Activated naive CD8-positive, alpha-beta T cell treated with anti-CD3 and anti-CD28 coated beads, Interleukin-2, amount 50 U/mL, for 24 hours (primary cell): ENCODE data around the gene C1S.
"Not testable (repeated sequence)": the region's sequence is repeated elsewhere in the genome, so short reads cannot be mapped to it uniquely, and the experiment has no call there.

ENCODE experiments used
- ATAC-seq: fragments of 150-1000 bp; cut with Tn5 transposase; one replicate; pipeline ENCODE4 v1.10.0; 2021
- DNase-seq: peaks from one replicate; pipeline ENCODE4 v3.0.0; 2021
- H3K27ac Mint-ChIP-seq: one replicate; pipeline ENCODE4 v1.8.0; 2021; ENCODE audit warnings: mild to moderate bottlenecking, mixed read lengths
- H3K27me3 Mint-ChIP-seq: one replicate; pipeline ENCODE4 v1.8.0; 2021; ENCODE audit warnings: mixed read lengths
- H3K36me3 Mint-ChIP-seq: one replicate; pipeline ENCODE4 v1.8.0; 2021; ENCODE audit warnings: low read depth, mixed read lengths
- H3K4me1 Mint-ChIP-seq: one replicate; pipeline ENCODE4 v1.8.0; 2021; ENCODE audit warnings: mixed read lengths
- H3K4me3 Mint-ChIP-seq: one replicate; pipeline ENCODE4 v1.8.0; 2021; ENCODE audit warnings: mild to moderate bottlenecking, moderate library complexity, mixed read lengths
- H3K9me3 Mint-ChIP-seq: one replicate; pipeline ENCODE4 v1.8.0; 2021; ENCODE audit warnings: mixed read lengths

The C1S gene

DNA sequence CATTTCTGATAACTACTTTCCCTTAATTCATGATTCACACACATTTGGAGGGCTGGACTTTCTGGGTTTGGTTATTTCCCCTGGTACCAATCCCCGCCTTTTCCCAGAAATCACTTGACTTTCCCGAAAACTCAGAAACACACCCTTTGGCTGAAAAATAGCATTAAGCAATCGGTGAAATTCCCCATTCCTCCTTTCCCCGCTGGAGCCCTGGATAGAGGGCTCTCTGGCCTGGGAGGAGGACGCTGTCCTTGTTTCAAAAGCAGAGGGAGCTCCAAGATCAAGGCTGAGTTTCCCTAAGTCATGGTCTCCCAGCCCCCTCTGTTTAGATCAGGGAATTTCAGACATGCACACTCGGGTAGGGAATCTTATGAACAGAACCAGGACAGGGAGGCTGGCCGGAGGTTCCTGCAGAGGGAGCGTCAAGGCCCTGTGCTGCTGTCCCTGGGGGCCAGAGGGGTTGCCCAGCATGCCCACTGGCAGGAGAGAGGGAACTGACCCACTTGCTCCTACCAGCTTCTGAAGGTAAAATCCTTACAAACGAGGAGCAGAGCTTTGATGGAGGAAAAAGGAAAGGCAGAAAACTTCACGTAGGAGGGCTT is at the start of gene C1S:
Gene C1S, plus strand, starts transcription at position 366 of the 602 bp plus-strand sequence. CDS start 1,195 bp downstream, outside the sequence.
- no peaks in the 10 kb centered on the region for H3K4me1 Mint-ChIP-seq
- ATAC-seq (no peak), DNase-seq (no peak)
- no peak within 1 kb of the TSS for H3K4me3 Mint-ChIP-seq
- no peaks in the 10 kb centered on the region for H3K36me3 Mint-ChIP-seq
- peaks cover 5% of the 10 kb centered on the region for H3K27me3 Mint-ChIP-seq
- no peak within 1 kb of the TSS for H3K27ac Mint-ChIP-seq
- H3K9me3 Mint-ChIP-seq, result no peaks in the 10 kb centered on the region

DNA sequence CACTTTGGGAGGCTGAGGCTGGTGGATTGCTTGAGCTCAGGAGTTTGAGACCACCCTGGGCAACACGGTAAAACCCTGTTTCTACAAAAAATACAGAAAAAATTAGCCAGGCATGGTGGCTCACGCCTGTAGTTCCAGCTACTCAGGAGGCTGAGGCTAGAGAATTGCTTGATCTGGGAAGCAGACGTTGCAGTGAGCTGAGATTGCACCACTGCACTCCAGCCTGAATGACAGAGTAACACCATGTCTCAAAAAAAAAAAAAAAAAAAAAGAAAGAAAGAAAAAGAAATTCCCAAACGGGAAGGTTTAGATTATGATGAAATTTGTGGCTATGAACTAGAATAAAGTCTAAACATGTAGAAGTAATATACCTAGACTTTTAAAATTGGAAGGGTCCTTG is 49.1 kb upstream of the C1S start:
- not testable (repeated sequence) for H3K27ac Mint-ChIP-seq

DNA sequence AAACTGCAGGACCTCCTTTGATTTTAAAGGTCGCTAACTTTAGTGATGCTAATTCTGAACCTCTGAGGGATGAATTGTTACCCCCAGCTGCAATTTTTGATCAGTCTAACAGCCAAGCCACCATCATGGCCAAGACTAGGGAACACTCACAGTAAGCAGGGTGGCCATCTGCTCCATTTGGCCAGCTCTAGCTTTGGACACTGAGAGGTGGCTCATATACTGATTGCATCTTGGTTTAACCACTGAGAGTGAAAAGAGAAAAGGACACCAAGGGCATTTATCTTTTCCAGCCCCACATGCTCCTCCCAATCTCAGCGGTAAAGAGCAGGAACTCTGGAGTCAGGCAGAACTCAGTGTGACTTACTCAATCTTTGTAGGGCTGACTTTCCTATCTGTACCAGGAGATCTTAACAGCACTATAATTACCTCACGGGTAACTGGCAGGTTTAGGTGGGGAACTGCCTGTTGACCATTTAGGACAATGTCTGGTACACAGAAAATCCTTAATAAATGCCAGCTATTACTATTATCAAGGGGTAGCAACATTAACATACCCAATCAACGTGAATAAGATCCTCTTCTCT is 48.4 kb upstream of the C1S start:
- H3K27ac Mint-ChIP-seq, result no peak overlapping the region
- no peak overlapping the region for H3K4me3 Mint-ChIP-seq
- peaks cover 14% of the 10 kb centered on the region for H3K4me1 Mint-ChIP-seq
- H3K27me3 Mint-ChIP-seq, result no peaks in the 10 kb centered on the region
- ATAC-seq (no peak), DNase-seq (no peak)
- H3K36me3 Mint-ChIP-seq, result peaks cover 9% of the 10 kb centered on the region
- no peaks in the 10 kb centered on the region for H3K9me3 Mint-ChIP-seq

More for the DNA sequence above, 49.1 kb upstream of the C1S start:
- H3K4me1 Mint-ChIP-seq, H3K27me3 Mint-ChIP-seq, ATAC-seq, H3K9me3 Mint-ChIP-seq, H3K4me3 Mint-ChIP-seq, DNase-seq: not testable (repeated sequence)
- peaks cover 14% of the 10 kb centered on the region for H3K36me3 Mint-ChIP-seq

DNA sequence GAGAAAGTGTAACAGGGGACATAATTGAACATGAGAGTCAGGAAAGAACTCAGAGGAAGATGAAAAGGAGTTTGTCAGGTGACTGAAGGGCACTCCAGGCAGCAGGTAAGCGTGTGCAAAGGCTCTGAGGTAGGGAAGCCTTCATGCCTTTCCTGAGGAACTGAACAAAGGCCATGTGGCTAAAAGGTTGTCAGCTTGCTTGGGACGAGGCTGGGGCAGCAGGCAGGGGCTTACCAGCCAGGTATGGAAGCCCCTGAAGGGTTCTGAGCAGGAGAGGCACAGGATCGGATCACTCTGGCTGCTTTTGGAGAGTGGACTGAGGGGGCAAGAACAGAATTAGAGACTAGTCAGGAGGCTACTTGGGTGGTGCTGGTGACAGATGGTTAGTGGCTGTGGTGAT is 47.4 kb upstream of the C1S start:
- no peak for ATAC-seq
- Mint-ChIP-seq H3K4me1 (peaks cover 18% of the 10 kb centered on the region), H3K9me3 (no peaks in the 10 kb centered on the region), H3K4me3 (no peak overlapping the region), H3K27ac (no peak overlapping the region), H3K27me3 (no peaks in the 10 kb centered on the region), H3K36me3 (peaks cover 8% of the 10 kb centered on the region)
- no peak for DNase-seq

DNA sequence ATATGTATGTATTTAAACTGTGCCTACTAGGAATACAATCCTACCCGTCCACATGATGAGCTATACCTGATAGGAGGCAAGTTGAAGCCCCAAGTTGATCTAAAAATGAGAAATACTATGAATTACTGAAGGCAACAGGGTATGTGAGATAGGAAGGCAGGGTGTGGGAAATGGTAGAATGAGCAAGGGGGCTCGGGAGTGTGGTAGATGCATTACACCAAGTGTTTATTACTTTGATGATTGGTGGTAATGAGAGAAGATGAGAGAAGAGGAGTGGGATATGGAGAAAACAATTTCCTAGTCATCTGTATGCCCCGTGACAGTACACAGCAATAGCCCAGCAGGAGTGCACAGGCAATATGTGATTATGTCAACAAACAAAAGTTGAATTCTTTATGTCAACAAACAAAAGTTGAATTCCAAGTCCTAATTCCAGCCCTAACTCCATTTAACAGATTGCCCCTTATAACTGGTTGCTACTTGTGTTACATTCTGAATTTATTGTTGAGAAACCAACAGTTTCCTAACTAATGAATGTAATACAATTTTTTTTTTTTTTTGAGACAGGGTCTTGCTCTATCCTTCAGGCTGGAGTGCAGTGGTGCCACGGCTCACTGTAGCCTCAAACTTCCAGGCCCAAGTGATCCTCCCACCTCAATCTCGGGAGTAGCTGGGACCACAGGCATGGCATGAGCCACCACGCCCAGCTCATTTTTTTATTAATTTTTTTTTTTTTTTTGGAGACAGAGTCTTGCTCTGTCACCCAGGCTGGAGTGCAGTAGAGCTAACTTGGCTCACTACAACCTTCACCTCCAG is 44.8 kb upstream of the C1S start:
- no peak for DNase-seq
- Mint-ChIP-seq H3K36me3 (peaks cover 3% of the 10 kb centered on the region), H3K4me3 (no peak overlapping the region), H3K9me3 (no peaks in the 10 kb centered on the region), H3K27me3 (no peaks in the 10 kb centered on the region), H3K27ac (no peak overlapping the region), H3K4me1 (peaks cover 22% of the 10 kb centered on the region)
- ATAC-seq, result no peak

DNA sequence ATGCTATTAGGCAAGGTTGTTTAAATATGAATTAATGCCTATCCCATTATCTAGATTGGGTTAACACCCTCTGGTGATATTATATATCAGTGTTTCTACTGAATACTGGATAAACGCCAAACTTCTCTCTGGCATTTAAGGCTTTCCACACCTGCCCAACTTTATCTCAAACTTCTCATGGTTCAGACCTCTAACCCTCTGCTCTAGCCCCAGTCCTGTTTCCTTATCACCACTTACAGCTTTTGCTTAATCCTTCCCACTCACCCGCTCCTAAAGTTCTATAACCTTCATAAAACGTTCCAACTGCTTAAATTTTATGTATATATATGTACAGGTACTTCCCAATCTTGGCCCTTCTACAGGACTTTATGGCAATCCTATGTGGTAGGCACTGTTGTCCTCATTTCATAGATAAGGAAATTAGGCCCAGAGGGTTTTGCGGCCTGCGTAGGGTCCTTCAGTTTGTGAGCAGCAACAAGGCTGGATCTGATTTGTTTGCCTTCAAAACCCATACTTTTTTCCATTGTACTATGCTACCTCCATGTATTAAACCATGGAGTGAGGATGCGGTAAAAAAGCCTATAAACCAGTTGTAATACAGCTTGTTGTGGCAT is 43.5 kb upstream of the C1S start:
- Mint-ChIP-seq H3K4me1 (peaks cover 22% of the 10 kb centered on the region), H3K9me3 (no peaks in the 10 kb centered on the region), H3K27me3 (no peaks in the 10 kb centered on the region), H3K27ac (no peak overlapping the region), H3K4me3 (peak overlapping the region; percentile 96), H3K36me3 (peaks cover 3% of the 10 kb centered on the region)
- ATAC-seq (no peak), DNase-seq (no peak)

DNA sequence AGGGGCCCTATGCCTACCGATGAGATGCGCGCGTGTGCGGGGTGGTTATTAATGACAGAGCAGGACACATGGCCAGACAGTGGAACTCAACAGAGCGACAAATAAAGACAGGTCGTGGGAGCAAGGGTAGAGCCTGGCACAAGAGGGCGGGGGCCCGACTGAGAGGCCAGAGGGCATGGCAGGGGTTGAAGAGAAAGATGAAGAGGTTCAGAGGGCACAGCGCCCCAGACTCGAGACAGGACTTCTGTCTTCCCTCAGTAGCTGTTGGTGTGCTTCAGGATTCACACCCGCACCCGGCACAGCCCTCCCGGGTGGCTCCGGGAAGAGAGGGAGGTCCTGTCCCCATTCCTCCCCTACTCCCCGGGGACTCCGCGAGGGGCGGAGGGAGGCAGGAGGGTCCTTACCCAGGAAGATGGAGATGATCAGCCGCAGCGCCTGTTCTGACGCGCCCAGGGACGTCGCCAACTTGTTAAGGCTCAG is 42.6 kb upstream of the C1S start:
- Mint-ChIP-seq H3K9me3 (no peaks in the 10 kb centered on the region), H3K4me3 (peak overlapping the region; percentile 96), H3K27me3 (no peaks in the 10 kb centered on the region), H3K27ac (peak overlapping the region; percentile 80), H3K36me3 (peaks cover 3% of the 10 kb centered on the region), H3K4me1 (peaks cover 22% of the 10 kb centered on the region)
- ATAC-seq (peak; percentile 29), DNase-seq (no peak)

DNA sequence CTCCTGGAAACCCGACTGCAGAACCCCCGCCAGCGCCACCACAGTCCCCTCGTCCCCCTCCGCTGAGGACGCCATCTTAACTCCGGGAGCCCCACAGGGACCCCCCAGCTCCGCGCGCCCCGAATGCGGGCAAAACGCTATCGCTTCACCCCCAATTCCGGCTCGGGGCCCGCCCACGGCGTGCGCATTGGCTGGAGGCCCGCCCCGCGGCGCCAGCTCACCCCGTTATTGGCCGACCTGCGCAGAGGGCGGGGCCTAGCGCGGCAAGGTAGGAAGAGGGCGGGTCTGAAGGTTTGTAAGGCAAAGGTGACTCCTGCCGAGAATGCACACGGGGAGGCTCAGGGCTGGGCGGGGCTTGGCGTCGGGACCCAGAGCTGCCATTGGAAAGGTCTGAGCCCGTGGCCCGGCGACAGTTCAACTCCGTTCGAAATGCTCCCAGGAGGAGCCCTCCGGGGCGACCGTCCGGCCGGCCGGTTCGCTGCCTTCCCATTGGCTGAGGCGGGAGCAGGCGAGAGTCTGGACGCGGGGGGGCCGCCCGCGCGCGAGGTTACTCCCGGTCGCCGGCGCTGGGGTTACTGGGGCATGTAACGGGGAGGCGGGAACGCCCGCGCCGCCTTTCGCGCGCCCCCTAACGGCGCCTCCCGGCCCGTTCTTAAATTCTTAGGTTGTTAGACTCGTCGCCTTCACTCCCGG is 42.0 kb upstream of the C1S start, which contains the start of gene LPCAT3:
Gene LPCAT3, minus strand, starts transcription at position 127 of the 693 bp plus-strand sequence. Its CDS starts 52 bp downstream, at position 75.
- H3K4me1 Mint-ChIP-seq, result peaks cover 22% of the 10 kb centered on the region
- no peaks in the 10 kb centered on the region for H3K9me3 Mint-ChIP-seq
- no peaks in the 10 kb centered on the region for H3K27me3 Mint-ChIP-seq
- peak within 1 kb of the TSS; percentile 96 for H3K4me3 Mint-ChIP-seq
- DNase-seq (peak; percentile 97), ATAC-seq (peak; percentile 98)
- peaks cover 3% of the 10 kb centered on the region for H3K36me3 Mint-ChIP-seq
- peak within 1 kb of the TSS; percentile 80 for H3K27ac Mint-ChIP-seq

DNA sequence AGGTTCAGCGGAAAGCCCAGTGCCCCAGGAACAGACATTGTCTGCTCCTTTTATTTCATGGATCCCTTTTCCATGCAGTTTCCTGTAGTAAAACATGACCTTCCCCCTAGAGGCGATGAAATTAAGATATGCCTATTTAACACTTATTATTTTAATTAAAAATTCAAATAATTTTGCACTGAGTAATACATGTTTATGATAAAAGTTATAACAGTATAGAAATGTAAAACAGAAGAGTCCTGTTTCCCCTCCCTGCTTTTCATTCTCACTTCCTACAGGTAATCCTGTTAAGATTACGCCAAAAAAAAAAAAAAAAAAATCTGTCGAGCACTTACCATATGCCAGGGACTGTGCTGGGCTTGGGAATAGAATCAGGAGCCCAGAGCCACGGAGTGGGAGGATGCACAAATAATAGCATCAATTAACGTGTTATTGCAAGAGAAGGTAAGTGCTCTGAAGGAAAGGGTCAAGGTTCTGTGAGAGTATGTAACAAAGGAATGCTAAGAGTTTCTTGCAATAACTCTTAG is 41.4 kb upstream of the C1S start:
- Mint-ChIP-seq H3K4me1 (peaks cover 22% of the 10 kb centered on the region), H3K36me3 (peaks cover 3% of the 10 kb centered on the region), H3K27me3 (no peaks in the 10 kb centered on the region), H3K9me3 (no peaks in the 10 kb centered on the region), H3K4me3 (peak overlapping the region; percentile 96), H3K27ac (peak overlapping the region; percentile 80)
- no peak for DNase-seq
- no peak for ATAC-seq

DNA sequence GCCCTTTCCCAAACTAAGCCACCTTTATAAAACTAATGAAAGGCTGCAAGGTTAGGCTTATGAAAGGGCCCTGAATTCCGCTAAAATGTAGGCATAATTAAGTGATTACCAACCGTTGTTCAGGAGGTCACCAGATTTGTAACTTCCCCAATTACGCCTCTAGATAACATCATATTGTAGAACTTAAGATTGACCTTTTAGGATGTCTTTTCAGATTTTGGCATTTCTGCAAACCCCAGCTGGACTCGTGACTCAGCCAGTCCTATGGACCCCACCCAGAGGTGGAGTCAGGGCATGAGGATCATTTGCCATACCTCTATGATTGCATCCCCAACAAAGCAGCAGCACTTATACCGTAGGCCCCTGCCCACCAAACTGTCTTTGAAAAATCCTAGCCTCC is 38.6 kb upstream of the C1S start:
- Mint-ChIP-seq H3K27me3 (no peaks in the 10 kb centered on the region), H3K27ac (no peak overlapping the region), H3K36me3 (peaks cover 3% of the 10 kb centered on the region), H3K4me1 (peaks cover 12% of the 10 kb centered on the region), H3K9me3 (no peaks in the 10 kb centered on the region), H3K4me3 (no peak overlapping the region)
- no peak for DNase-seq
- ATAC-seq, result no peak

DNA sequence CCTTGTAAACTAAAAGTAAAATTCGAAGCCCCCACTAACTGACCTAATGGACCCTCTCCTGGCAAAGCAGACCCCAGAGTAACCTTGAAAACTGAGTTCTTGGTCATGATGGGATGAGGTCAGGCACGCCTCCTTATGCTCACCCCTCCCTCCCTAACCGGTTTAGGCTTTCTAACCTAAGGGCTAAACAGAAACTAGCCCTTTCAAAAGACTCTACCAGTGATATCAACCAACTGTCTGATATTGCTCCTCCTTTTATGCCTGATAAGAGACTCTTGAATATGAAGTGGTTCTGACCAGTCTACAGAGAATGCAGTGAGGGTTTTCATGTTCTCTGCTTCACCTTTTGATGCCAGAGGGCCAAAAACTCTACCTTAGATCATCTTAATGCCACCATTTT is 37.4 kb upstream of the C1S start:
- no peak for DNase-seq
- no peak overlapping the region for H3K4me3 Mint-ChIP-seq
- peaks cover 5% of the 10 kb centered on the region for H3K4me1 Mint-ChIP-seq
- no peak overlapping the region for H3K27ac Mint-ChIP-seq
- no peaks in the 10 kb centered on the region for H3K9me3 Mint-ChIP-seq
- ATAC-seq, result no peak
- H3K27me3 Mint-ChIP-seq, result no peaks in the 10 kb centered on the region
- no peaks in the 10 kb centered on the region for H3K36me3 Mint-ChIP-seq

DNA sequence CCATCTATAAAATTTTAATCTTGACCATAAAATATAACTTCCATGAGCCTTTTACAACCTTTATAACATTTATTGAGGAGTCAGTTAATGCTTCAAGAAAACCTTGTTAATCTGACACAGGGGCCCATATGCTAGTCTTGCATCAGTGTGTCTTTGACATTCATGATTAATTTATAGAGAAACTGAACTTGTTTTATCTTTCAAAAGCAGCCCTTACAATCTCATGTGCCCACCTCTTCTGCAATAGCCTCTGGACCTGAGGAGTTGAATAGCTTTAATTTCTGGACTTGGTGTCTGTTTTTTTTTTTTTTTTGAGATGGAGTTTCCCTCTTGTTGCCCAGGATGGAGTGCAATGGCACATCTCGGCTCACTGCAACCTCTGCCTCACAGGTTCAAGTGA is 33.7 kb upstream of the C1S start:
- Mint-ChIP-seq H3K4me3 (no peak overlapping the region), H3K27ac (no peak overlapping the region), H3K9me3 (no peaks in the 10 kb centered on the region), H3K27me3 (no peaks in the 10 kb centered on the region), H3K36me3 (no peaks in the 10 kb centered on the region), H3K4me1 (no peaks in the 10 kb centered on the region)
- no peak for ATAC-seq
- DNase-seq, result no peak

DNA sequence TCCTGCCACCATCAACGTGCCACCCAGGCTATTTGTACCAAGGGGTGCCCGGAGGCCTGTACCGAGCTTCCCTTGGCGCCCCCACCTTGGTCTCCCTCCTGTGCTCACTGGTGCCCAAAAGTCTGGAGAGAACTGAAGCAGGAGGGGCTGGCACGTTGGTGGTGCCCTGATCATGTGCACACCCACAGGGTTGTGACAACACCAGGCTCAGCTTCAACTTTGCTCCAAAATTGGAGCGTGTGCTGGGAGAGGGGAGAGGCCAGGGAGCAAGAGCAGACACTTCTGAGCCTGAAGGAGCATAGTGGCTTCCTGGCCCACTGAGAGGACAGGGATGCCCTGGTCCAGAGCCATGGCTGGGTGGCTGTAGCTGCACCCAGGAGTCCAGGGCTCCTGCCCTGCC is 29.2 kb upstream of the C1S start:
- H3K4me1 Mint-ChIP-seq, result no peaks in the 10 kb centered on the region
- DNase-seq, result no peak
- H3K4me3 Mint-ChIP-seq, result no peak overlapping the region
- no peaks in the 10 kb centered on the region for H3K9me3 Mint-ChIP-seq
- no peaks in the 10 kb centered on the region for H3K36me3 Mint-ChIP-seq
- no peak for ATAC-seq
- peaks cover 2% of the 10 kb centered on the region for H3K27me3 Mint-ChIP-seq
- no peak overlapping the region for H3K27ac Mint-ChIP-seq

DNA sequence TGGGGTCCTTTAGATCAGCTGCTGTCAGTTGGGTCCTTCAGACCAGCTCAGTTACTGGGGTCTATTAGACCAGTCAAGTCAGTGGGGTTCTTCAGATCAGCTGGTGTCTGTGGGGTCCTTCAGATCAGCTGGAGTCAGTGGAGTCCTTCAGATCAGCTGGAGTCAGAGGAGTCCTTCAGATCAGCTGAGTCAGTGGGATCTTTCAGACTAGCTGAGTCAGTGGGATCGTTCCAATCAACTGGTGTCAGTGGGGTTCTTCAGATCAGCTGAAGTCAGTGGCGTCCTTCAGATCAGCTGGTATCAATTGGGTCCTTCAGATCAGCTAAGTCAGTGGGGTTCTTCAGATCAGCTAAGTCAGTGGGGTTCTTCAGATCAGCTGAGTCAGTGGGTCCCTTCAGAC is 27.5 kb upstream of the C1S start:
- no peaks in the 10 kb centered on the region for H3K4me1 Mint-ChIP-seq
- H3K9me3 Mint-ChIP-seq, result no peaks in the 10 kb centered on the region
- H3K27ac Mint-ChIP-seq, result no peak overlapping the region
- no peaks in the 10 kb centered on the region for H3K36me3 Mint-ChIP-seq
- ATAC-seq (no peak), DNase-seq (no peak)
- no peak overlapping the region for H3K4me3 Mint-ChIP-seq
- H3K27me3 Mint-ChIP-seq, result peaks cover 2% of the 10 kb centered on the region
